GM23338 (cell line): Measurements from ENCODE around the gene RSL1D1. TPM values are rescaled to one million over a fixed set of nuclear protein-coding genes. Genes with fewer than 3 reads are reported as not detected.

Experiments used
- ATAC-seq: fragments of 200-7000 bp; cut with Tn5 transposase; 3 replicates; pipeline ENCODE4 v1.9.1; 2020
- DNase-seq: peaks from one replicate; pipeline ENCODE4 v3.0.0-alpha.2; 2015; ENCODE audit warnings: low spot score
- H2AFZ ChIP-seq: fragments of 200-600 bp; sonication (generic); 2 replicates; pipeline ENCODE4 v1.8.0; 2016; ENCODE audit warnings: antibody characterized with exemption, mild to moderate bottlenecking, moderate library complexity
- H3F3A ChIP-seq: fragments of 200-600 bp; sonication (generic); replicated peaks from 2 replicates; pipeline ENCODE4 v1.8.0; 2017; ENCODE audit warnings: antibody characterized with exemption, mixed run types, low read depth
- H3K27ac ChIP-seq: fragments of 200-600 bp; sonication (generic); 2 replicates; pipeline ENCODE4 v1.6.1; 2016; ENCODE audit warnings: low read depth
- H3K27me3 ChIP-seq: fragments of 200-600 bp; sonication (generic); 2 replicates; pipeline ENCODE4 v1.8.0; 2016; ENCODE audit warnings: mild to moderate bottlenecking, mixed run types, moderate library complexity; ENCODE audit not compliant: insufficient read depth
- H3K36me3 ChIP-seq: fragments of 200-600 bp; sonication (generic); 2 replicates; pipeline ENCODE4 v1.8.0; 2016; ENCODE audit warnings: mild to moderate bottlenecking; ENCODE audit not compliant: insufficient read depth
- H3K4me1 ChIP-seq: fragments of 200-600 bp; sonication (generic); 2 replicates; pipeline ENCODE4 v1.8.0; 2016; ENCODE audit warnings: mild to moderate bottlenecking, moderate library complexity; ENCODE audit not compliant: insufficient read depth
- H3K4me2 ChIP-seq: fragments of 200-600 bp; sonication (generic); 2 replicates; pipeline ENCODE4 v1.7.1; 2017; ENCODE audit warnings: mixed run types
- H3K4me3 ChIP-seq: fragments of 200-600 bp; sonication (generic); 2 replicates; pipeline ENCODE4 v1.6.1; 2016; ENCODE audit warnings: mixed run types
- H3K79me2 ChIP-seq: fragments of 200-600 bp; sonication (generic); replicated peaks from 2 replicates; pipeline ENCODE4 v1.8.0; 2017; ENCODE audit warnings: mild to moderate bottlenecking; ENCODE audit not compliant: insufficient read depth
- H3K9me2 ChIP-seq: fragments of 200-600 bp; sonication (generic); 2 replicates; pipeline ENCODE4 v1.8.0; 2017; ENCODE audit not compliant: insufficient read depth
- H4K20me1 ChIP-seq: fragments of 200-600 bp; sonication (generic); replicated peaks from 2 replicates; pipeline ENCODE4 v1.8.0; 2017; ENCODE audit warnings: mild to moderate bottlenecking; ENCODE audit not compliant: insufficient read depth
- H3K27ac Mint-ChIP-seq: 2 replicates; pipeline ENCODE4 v1.8.0; 2020; ENCODE audit warnings: inconsistent platforms, mild to moderate bottlenecking, moderate library complexity, mixed read lengths
- H3K27me3 Mint-ChIP-seq: 3 replicates; pipeline ENCODE4 v1.8.0; 2022; ENCODE audit warnings: low read depth, mild to moderate bottlenecking, moderate library complexity, mixed read lengths, inconsistent platforms; ENCODE audit not compliant: insufficient read depth, poor library complexity
- H3K36me3 Mint-ChIP-seq: 3 replicates; pipeline ENCODE4 v1.8.0; 2021; ENCODE audit warnings: low read depth, mild to moderate bottlenecking, inconsistent platforms, moderate library complexity, mixed read lengths
- H3K4me1 Mint-ChIP-seq: 3 replicates; pipeline ENCODE4 v1.8.0; 2020; ENCODE audit warnings: mild to moderate bottlenecking, inconsistent platforms, mixed read lengths
- H3K4me3 Mint-ChIP-seq: 3 replicates; pipeline ENCODE4 v1.8.0; 2021; ENCODE audit warnings: moderate library complexity, mild to moderate bottlenecking, inconsistent platforms, mixed read lengths
- H3K9me3 Mint-ChIP-seq: 3 replicates; pipeline ENCODE4 v1.8.0; 2020; ENCODE audit warnings: moderate library complexity, mild to moderate bottlenecking, inconsistent platforms, mixed read lengths
- CTCF ChIP-seq, 2 experiments: fragments of 200-600 bp in 1 of 2; sonication (generic) in 1 of 2; conservative IDR thresholded peaks; 2 replicates each; pipeline versions ENCODE4 v1.5.1 to v1.6.1; 2016 to 2017; ENCODE audit warnings: antibody characterized with exemption in 2 of 2, low read depth in 2 of 2, mild to moderate bottlenecking in 2 of 2, moderate library complexity in 1 of 2
- ETS1 ChIP-seq: IDR thresholded peaks from 2 replicates; pipeline ENCODE4 v1.6.1; 2016; ENCODE audit warnings: antibody characterized with exemption
- EZH2 ChIP-seq: fragments of 200-600 bp; sonication (generic); IDR thresholded peaks from one replicate; pipeline ENCODE4 v1.8.0; 2017; ENCODE audit warnings: antibody characterized with exemption, mild to moderate bottlenecking, low read depth; ENCODE audit not compliant: unreplicated experiment
- EZH2phosphoT487 ChIP-seq: fragments of 200-600 bp; sonication (generic); IDR thresholded peaks from one replicate; pipeline ENCODE4 v1.8.1; 2018; ENCODE audit warnings: antibody characterized with exemption; ENCODE audit not compliant: unreplicated experiment
- JUNB ChIP-seq: IDR thresholded peaks from one replicate; pipeline ENCODE4 v1.6.1; 2016; ENCODE audit warnings: antibody characterized with exemption; ENCODE audit not compliant: unreplicated experiment
- POLR2AphosphoS5 ChIP-seq: IDR thresholded peaks from 2 replicates; pipeline ENCODE4 v1.6.1; 2016; ENCODE audit warnings: antibody characterized with exemption, low read depth
- REST ChIP-seq: IDR thresholded peaks from one replicate; pipeline ENCODE4 v1.6.1; 2018; ENCODE audit warnings: antibody characterized with exemption; ENCODE audit not compliant: unreplicated experiment
- STAT1 ChIP-seq: IDR thresholded peaks from one replicate; pipeline ENCODE4 v1.6.1; 2016; ENCODE audit warnings: antibody characterized with exemption; ENCODE audit not compliant: unreplicated experiment
- ZNF114 ChIP-seq: fragments of 250-450 bp; sonication (Bioruptor Pico); IDR thresholded peaks from 2 replicates; pipeline ENCODE4 v1.5.0; 2020; ENCODE audit warnings: mild to moderate bottlenecking, moderate library complexity
- ZNF331 ChIP-seq: fragments of 250-450 bp; sonication (Bioruptor Pico); IDR thresholded peaks from 2 replicates; pipeline ENCODE4 v1.5.0; 2020; ENCODE audit warnings: low read depth, mild to moderate bottlenecking, moderate library complexity
- polyA plus RNA-seq: library from polyadenylated mRNA; unstranded; fragments of >200 nt; fragmentation: Nextera tagmentation; extraction: Ambion mirVana; gene quantifications from 2 replicates; pipeline ENCODE4 v1.2.1, GENCODE V29; 2016
- total RNA-seq: library from RNA; depleted of rRNA; stranded (reverse); fragments of >200 nt; shearing (Covaris generic); gene quantifications from 2 replicates; pipeline ENCODE4 v1.2.3, GENCODE V29; 2014

Gene RSL1D1
- total and polyA plus RNA-seq, 2 experiments from 2014 or later, result 298 to 495 TPM

- Histone ChIP-seq H3K4me1 (no peaks in the 10 kb centered on the region), H3K4me2 (no peak overlapping the region), H3K36me3 (peaks cover 22% of the 10 kb centered on the region), H3K79me2 (no peaks in the 10 kb centered on the region), H3K4me3 (no peak overlapping the region), H2AFZ (no peak overlapping the region), H3K9me2 (no peaks in the 10 kb centered on the region), H3K27me3 (no peaks in the 10 kb centered on the region), H3F3A (no peaks in the 10 kb centered on the region), H3K27ac (peak overlapping the region; percentile 3; the same call in 1 of the 2 replicates), H4K20me1 (no peaks in the 10 kb centered on the region; the same call in 1 of the 2 replicates)
- TF ChIP-seq CTCF (conservative IDR thresholded peaks at IDR 0.05; ENCODE audit: low read depth in 2 of 2), result peak; percentile 46 to 51
- no peak for TF ChIP-seq ZNF331
- Mint-ChIP-seq H3K4me1 (peaks cover 4% of the 10 kb centered on the region; the same call in 1 of the 3 replicates), H3K4me3 (no peak overlapping the region), H3K27me3 (peaks cover 1% of the 10 kb centered on the region), H3K36me3 (peaks cover 37% of the 10 kb centered on the region), H3K9me3 (no peaks in the 10 kb centered on the region), H3K27ac (peak overlapping the region; percentile 61)
- DNase-seq (peak; percentile 78), ATAC-seq (peak; percentile 86)
These were observed 19.9 kb upstream of the RSL1D1 start for GRCh38 chr16:11871193-11871592.

GRCh38 chr16:11870399-11870798 is 19.1 kb upstream of the RSL1D1 start:
- Mint-ChIP-seq H3K4me1 (peaks cover 4% of the 10 kb centered on the region; the same call in 1 of the 3 replicates), H3K36me3 (peaks cover 29% of the 10 kb centered on the region), H3K27ac (no peak overlapping the region), H3K27me3 (peaks cover 1% of the 10 kb centered on the region), H3K4me3 (no peak overlapping the region), H3K9me3 (no peaks in the 10 kb centered on the region)
- H3K4me2 ChIP-seq, result no peak overlapping the region
- H3K27ac ChIP-seq, result no peak overlapping the region; the same call in 1 of the 2 replicates
- no peak for TF ChIP-seq ETS1
- TF ChIP-seq REST, result no peak
- TF ChIP-seq EZH2phosphoT487, result no peak
- TF ChIP-seq ZNF114 (CRISPR knock-in tag), result no peak
- no peak for TF ChIP-seq ZNF331
- TF ChIP-seq JUNB, result no peak
- TF ChIP-seq STAT1, result no peak
- no peak for TF ChIP-seq EZH2
- no peak for TF ChIP-seq CTCF (conservative IDR thresholded peaks at IDR 0.05; ENCODE audit: low read depth in 2 of 2)
- TF ChIP-seq POLR2AphosphoS5, result no peak
- DNase-seq (no peak), ATAC-seq (no peak)
- H3K4me1 ChIP-seq, result no peaks in the 10 kb centered on the region
- no peak overlapping the region for H3K4me3 ChIP-seq
- H3K36me3 ChIP-seq, result peaks cover 21% of the 10 kb centered on the region
- H2AFZ ChIP-seq, result no peak overlapping the region
- H3K27me3 ChIP-seq, result no peaks in the 10 kb centered on the region
- no peaks in the 10 kb centered on the region for H3K79me2 ChIP-seq
- no peaks in the 10 kb centered on the region for H3F3A ChIP-seq
- H4K20me1 ChIP-seq, result no peaks in the 10 kb centered on the region
- no peaks in the 10 kb centered on the region for H3K9me2 ChIP-seq
